ENCODE measurements around the gene GAREM1. TPM values are rescaled to one million over a fixed set of nuclear protein-coding genes. Genes with fewer than 3 reads are reported as not detected.

Gene GAREM1
- total RNA-seq, 1 experiment from 2014 or later, result 11.1 TPM

GRCh38 chr18:32443033-32443705 is 27.5 kb downstream of the GAREM1 start (continued):
- no peak for TF ChIP-seq MAX (IDR thresholded peaks at IDR 0.05)

- H3K36me3 ChIP-seq (ENCODE audit: control insufficient read depth in 1 of 2, insufficient read depth in 2 of 2, low read length in 2 of 2), result no peaks in the 10 kb centered on the region
- TF ChIP-seq ZFX (IDR thresholded peaks at IDR 0.05) (no peak), CTCF (IDR thresholded peaks at IDR 0.05 in 2 of 3, conservative IDR thresholded peaks at IDR 0.05 in 1 of 3; ENCODE audit: borderline replicate concordance in 1 of 3, insufficient read depth in 1 of 3, low read depth in 2 of 3, low read length in 2 of 3) (no peak), MAX (IDR thresholded peaks at IDR 0.05) (no peak), EZH2 (IDR thresholded peaks at IDR 0.05) (no peak), SIN3A (IDR thresholded peaks at IDR 0.05; ENCODE audit: low read depth) (no peak), POLR2AphosphoS5 (IDR thresholded peaks at IDR 0.05; ENCODE audit: low read depth, low read length) (no peak), RAD21 (IDR thresholded peaks at IDR 0.05; ENCODE audit: low read depth) (no peak), EZH2phosphoT487 (IDR thresholded peaks at IDR 0.05; ENCODE audit: borderline replicate concordance) (no peak), POLR2A (IDR thresholded peaks at IDR 0.05; ENCODE audit: borderline replicate concordance, extremely low read depth, insufficient read depth, insufficient read length) (no peak), ZBTB33 (IDR thresholded peaks at IDR 0.05; ENCODE audit: extremely low read depth, insufficient replicate concordance, low read length) (no peak), EGR1 (IDR thresholded peaks at IDR 0.05; ENCODE audit: low read depth) (no peak), CEBPB (IDR thresholded peaks at IDR 0.05; ENCODE audit: low read depth) (no peak), ATF3 (IDR thresholded peaks at IDR 0.05) (no peak), JUND (IDR thresholded peaks at IDR 0.05) (no peak)
- CTCF ChIA-PET, result no interaction called here
- no TSS peak for BruUV-seq (replicated peaks)
- no peak overlapping the region for H3K9ac ChIP-seq (ENCODE audit: low read length)
- H3K4me3 ChIP-seq (replicated peaks in 1 of 2; ENCODE audit: low read depth in 1 of 2, low read length in 2 of 2), result no peak overlapping the region
- no peaks in the 10 kb centered on the region for H3K9me3 ChIP-seq (ENCODE audit: control insufficient read depth in 1 of 2, insufficient read depth in 1 of 2, low read depth in 1 of 2, low read length in 2 of 2)
- H3K4me1 ChIP-seq (ENCODE audit: control insufficient read depth in 1 of 2, insufficient read depth in 2 of 2, low read length in 2 of 2), result no peaks in the 10 kb centered on the region
- no peaks in the 10 kb centered on the region for H3K27me3 ChIP-seq (ENCODE audit: insufficient read depth, low read length)
- no peak overlapping the region for H3K27ac ChIP-seq (ENCODE audit: low read depth, low read length)
- ATAC-seq (no peak), DNase-seq (ENCODE audit: low read depth, low spot score) (no peak)
- intact Hi-C loops (cut with micrococcal nuclease), result no loop called here
- H4K20me1 ChIP-seq (ENCODE audit: insufficient read depth), result no peaks in the 10 kb centered on the region
- RAD21 ChIA-PET (ENCODE audit: low non-redundant PET in 1 of 2, low total read pairs in 2 of 2, uncharacterized antibody in 2 of 2, unreplicated experiment in 2 of 2), result no interaction called here
- POLR2A ChIA-PET, result no interaction called here
- H2AFZ ChIP-seq (ENCODE audit: low read depth, low read length, poor library complexity, severe bottlenecking), result no peak overlapping the region
- 0 out of 2 replicates have a peak, but pooled peaks cover 4% of the 10 kb centered on the region for H3K79me2 ChIP-seq (ENCODE audit: insufficient read depth, low read length)
- H3K4me2 ChIP-seq (ENCODE audit: low read length), result no peak overlapping the region
- H3K9me2 ChIP-seq (ENCODE audit: insufficient read depth), result no peaks in the 10 kb centered on the region
Observed at GRCh38 chr18:32442575-32442974, 28.1 kb downstream of the GAREM1 start.

Data from HCT116 (cell line).